AG08396 (cell line): ENCODE data around the gene INPP4B.

ENCODE experiments used
- DNase-seq: peaks from one replicate; pipeline ENCODE4 v3.0.0; 2012; ENCODE audit warnings: low spot score, mixed read lengths

Gene INPP4B

DNA sequence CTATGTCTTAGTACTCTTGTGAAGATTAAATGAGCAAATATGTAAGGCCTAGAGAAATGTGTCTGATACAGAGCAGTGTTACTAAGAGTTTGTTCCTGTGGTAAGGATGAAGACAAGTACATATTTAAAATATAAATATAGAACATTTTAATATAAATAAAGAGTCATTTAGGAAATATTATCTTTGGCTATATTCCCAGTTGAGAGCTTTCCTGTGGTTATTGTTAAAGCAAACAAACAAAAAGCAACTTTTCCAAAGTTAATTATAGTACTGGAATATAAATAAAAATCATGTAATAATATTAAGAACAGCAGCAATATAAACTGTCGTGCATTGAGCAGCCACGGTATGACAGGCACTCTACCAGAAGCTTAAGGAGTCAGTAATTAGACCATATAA, 472.5 kb downstream of the INPP4B start:
- no peak for DNase-seq

DNA sequence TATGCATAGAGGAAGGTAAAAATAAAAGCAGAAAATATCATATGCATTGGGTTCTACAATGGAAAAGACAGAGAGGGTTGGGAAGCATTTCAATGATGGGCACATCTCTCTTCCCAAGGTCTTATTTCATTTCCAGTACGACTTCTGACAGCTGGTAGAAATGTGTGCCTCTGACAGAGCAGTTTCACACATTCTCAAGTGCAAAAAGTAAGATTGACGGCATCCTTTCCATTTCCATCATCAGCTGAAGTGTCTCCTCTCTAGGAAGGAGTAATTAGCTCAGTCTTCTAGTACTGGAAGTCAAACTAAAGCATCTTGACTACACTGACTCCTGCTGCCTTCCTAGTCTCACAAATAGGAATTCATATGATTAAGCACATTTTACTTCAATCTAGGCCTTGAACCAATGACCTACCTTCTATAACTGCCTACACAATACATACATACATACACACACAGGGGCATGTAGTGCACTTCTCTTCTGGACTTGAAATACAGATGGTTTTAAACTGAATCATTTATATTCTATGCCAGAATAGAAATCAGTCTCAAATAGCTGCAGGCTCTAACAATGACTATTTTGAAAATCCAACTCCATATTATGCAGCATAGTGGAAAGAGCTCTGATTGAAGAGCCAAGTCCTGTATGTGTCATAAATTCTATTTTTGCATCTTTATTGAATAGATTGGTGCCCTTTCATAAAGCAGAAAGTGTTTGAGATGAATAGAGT, 473.4 kb downstream of the INPP4B start:
- DNase-seq, result no peak

DNA sequence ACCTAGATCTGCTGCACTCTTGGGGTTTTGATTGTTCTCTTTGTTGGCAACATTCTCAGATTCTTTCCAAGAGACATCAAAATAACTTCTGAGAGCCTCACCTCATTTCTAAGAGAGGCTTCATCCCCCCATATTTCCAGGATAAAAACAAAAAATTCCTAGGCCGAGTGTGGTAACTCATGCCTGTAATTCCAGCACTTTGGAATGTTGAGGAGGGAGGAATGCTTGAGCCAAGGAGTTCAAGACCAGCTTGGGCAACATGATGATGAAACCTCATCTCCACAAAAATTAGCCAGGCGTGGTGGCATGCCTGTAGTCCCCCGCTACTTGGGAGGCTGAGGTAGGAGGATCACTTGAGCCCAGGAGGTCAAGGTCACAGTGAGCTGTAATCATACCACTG, 477.0 kb downstream of the INPP4B start:
- no peak for DNase-seq

DNA sequence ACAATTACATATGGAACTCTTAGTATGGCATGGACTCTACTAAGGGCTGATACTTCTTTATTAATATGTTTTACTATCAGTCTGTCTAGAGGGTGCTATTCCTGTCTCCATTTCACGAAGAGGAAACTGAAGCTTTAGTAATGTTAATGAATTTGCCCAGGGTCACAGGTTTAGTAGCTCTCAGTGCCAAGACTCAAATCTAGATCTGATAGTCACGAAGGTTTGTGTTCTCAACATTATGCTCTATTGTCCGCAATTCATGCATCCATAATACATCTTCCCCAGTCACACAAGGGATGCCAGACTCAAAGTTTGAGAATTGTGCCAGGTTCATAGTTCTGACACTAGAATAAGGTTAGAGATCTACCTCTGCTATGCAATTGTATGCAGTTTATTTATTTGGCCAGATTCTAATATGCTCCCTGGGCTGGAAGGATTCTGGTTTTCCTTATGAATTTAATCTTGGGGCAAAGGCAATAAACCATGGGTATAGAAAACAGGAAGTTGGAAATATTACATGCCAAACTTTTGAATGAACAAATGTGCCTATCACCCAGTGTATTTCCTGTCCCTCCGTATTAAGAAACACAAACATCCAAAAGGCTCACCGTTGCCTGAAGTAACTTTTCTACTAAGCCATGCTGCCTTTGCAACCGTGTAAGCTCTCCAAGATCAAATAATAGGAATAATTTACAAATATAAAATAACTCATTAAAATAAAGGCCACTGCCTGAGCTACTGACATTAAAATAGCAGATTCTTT, 478.5 kb downstream of the INPP4B start:
- DNase-seq, result no peak

DNA sequence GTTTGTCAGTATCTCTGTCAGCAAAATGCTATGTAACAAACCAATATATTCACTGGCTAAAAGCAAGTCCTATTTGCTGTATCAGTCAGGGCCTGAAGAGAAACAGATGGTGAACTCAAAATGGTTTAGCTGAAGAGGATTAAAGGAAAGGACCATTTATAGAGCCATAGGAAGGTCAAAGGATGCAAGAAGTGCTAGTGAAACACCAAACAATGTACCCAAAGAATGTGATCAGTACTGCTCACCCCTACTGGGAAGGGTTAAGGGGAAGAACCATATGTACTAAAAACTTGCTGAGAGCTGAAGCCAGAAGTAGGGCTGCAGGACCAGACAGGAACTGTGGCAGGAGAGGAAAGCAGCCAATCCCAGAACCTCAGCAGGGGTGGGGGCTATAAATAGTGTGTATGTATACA, 479.3 kb downstream of the INPP4B start:
- DNase-seq, result no peak

DNA sequence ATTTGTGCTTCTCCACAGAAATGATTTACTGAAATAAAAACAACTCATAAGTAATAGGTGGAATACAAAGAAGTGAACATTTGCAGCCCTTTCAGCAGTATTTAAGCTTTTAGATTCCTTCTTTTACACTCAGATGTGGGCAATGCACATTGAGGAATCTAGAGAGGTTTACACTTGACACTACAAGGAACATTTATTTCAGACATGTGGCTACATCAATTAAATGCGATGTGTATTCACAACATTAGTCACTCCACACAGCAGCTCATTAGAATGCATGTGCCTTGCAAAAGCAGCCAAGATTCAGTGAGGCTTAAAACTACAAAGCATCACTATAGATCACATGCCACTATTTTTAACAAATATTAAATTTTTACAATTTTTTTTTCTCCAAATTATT, 480.7 kb downstream of the INPP4B start:
- DNase-seq, result no peak

DNA sequence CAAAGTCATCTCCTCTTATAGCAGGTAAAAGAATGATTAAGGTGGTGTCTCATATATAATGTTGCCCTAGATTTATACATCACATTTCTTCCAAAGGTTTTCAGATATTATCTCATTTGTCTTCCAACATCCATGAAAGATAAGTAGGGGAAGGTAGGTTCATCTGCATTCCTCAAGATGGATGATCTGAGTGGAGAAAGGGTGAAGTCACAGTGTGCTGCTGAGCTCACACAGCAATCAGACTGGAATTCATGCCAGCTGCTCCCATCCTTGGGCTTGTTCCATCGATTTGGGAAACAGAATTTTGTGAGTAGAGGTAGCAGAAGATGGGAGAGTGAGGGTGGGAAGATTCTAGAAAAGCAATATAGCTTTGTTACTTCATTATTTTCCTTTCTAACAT, 482.4 kb downstream of the INPP4B start:
- no peak for DNase-seq

DNA sequence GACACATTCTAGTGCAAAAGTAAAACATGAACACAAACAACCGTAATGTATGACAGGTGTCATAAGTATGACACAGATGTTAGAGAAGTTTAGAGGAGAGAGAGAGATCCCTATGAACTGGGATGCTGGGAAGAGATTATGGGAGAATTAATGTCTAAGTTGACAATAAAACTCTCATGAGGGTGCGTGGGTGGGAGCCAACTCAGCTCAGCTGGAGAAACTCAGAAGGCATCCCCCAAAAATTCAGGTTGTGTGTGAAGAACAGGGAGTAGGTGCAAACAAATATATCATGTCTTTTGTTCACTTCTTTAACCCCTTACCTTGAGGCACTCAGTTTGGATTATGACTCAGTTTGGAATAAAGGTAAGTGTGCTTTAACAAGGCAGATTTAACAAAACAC, 484.1 kb downstream of the INPP4B start:
- no peak for DNase-seq

DNA sequence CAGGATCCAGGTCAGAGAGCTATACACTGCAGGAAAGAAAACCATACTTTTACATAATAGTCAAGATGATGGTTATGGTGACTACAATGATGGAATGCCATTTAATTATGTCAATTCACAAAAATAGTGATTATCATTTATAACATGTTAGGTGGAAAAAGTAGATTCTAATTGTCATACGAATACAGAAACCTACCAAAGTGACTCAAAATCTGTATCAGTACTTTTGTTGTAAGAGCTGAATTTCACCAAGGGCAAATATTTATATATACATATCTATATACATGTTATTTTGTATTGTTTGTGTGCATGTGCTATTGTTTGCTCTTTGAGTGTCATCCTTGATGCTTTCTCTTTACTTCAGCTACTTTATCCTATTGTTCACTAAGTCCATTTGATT, 485.4 kb downstream of the INPP4B start:
- DNase-seq, result no peak

DNA sequence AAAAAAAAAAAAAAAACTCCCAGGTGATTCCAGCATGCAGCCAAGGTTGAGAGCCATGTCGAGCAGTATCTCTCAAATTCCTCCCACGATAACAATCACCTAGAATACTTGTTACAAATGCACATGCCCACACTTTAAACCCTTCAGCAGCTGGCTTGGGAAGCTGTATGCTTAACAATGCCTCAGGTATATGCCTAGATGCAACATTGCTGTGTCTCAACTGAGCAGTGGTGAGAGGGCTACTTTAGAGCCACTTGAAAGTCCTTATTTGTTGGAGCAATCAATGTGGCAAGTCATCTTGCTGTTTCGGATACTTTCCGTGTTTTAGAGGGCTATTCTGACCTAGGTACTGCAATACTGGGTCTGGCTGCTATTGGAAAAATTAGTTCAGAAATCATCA, 487.4 kb downstream of the INPP4B start:
- DNase-seq, result no peak

DNA sequence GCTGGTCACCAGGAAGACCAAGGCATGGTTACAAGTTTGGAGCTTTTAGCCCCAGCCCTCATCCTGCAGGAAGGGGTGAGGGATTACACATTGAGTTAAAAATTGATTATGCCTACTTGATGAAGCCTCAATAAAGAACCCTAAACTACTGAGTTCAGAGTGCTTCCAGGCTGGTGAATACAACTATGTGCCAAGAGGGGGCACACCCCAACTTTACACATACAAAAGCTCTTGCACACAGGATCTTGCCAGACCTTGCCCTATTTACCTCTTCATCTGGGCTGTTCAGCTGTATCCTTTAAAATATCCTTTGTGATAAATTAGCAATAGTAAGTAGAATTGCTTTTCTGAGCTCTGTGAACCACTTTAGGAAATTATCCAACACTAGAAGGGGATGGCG, 489.3 kb downstream of the INPP4B start:
- no peak for DNase-seq

DNA sequence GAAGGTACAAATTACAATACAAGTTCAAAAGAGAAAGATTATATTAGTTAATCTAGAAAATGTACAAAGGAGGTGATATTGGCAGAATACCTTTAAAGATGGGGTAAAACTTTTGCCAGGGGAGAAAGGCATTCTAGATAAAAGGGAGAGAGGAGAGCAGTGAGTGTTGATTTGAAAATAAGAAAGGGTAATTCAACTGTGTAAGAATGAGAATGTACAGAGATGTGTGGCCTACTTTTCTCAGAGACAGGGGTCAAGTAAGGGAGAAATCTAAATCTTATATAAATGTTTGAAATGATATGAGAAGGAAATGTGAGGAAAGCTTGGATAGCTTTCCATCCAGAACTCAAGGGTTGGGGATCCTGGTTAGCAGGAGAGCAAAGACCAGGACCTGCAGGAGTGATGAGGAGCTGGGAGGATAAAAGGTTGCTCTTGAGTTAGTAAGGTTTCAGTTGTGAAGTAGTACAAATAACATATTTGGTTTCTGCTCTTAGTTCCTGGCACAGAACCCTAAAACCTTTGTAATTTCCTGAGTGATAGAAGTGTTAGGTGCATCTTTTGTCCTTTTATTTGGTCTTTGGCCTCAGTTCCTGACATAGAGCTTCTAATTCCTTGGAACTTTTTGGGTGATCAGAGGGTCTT, 489.9 kb downstream of the INPP4B start:
- DNase-seq, result no peak

DNA sequence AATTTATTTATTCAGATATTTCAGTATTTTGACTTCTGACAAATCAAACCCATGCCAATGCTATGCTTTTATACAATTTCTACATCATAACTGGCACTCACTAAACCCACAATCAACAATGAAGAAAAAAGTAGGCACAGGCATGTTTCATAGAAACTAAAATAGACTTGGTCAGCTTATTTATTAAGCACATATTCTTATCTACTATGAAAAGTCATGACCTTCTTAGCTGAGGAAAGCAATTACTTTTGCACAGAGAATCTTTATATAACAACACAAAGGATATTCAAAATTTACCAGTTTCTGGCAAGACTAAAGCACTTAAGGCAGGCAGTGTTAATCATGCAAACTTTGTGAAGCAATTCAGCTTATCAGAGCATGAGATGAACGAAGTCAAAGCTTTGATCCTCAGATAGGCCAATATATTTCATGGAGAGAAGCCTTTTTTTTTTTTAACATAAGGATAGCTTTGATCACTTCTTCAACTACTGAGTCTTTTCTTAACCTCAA, 490.6 kb downstream of the INPP4B start:
- DNase-seq, result no peak

DNA sequence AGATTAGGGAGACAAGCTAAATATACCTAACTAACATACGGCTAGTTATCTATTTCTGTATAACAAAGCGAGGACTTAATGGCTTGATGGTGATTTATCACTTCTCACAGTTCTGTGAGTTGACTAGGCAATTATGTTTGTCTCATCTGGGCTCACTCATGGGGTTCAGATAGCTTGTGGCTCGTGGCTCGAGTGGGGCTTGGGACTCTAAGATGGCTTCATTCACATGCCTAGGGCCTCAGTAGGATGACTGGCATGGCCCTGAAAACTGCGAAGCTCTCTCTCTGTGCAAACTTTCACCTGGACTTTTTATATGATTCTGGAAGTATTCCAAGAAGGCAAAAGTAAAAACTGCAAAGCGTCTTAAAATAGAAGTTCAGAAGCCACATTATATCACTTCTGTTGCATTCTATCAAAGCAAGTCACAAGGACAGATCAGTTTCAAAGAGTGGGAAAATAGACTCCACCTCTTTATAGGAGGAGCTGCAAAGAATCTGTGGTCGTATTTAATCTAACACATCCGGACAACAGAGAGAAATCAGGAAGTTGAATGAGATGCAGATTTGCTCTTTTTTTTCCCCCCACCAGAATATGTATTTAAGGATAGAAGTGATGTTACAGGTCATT, 491.2 kb downstream of the INPP4B start:
- no peak for DNase-seq

DNA sequence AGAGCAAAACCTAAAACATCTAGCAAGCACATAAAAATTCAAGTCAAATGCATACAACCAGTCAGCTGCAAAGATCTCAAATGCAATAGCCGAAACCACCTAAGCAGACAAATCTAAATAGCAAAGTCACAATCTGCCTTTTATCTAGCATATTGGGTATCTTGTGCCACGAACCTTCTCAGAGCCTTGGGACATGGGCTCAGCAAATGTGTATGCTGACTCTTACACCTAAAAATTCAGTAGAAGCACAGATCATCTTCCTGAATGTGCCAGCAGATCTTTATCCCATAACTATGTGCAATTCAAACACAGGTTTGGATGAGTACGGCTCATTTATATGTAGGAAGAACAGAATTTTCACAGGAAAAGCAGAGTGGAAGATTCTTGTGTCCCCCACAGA, 492.1 kb downstream of the INPP4B start:
- no peak for DNase-seq

DNA sequence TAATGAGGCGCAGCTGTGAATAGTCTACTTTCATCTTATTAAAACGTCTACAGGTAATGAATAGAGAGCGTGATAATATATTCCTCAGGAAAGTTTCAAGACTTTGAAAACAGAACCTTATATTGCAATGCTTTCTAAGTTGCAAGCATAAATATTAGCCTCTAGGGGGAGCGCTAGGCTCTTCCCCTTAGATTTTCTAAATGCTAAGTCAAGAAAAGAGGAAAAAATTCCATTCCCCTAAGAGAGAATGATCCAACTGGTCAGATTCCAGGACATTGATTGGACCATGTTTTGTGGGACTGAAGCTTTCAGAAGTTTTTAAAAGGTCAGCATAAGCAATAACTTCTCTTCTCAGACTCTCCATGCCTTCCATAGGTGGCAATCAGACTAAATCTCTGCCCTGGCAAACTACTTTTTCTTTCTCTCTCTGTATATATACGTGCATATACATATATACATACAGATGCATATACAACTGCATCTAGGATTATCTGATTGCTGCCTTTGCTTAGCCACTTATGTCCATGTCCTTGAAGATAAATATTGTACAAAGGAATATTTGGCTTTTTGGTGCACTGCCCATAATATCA, 492.9 kb downstream of the INPP4B start:
- peak; percentile 14 for DNase-seq

DNA sequence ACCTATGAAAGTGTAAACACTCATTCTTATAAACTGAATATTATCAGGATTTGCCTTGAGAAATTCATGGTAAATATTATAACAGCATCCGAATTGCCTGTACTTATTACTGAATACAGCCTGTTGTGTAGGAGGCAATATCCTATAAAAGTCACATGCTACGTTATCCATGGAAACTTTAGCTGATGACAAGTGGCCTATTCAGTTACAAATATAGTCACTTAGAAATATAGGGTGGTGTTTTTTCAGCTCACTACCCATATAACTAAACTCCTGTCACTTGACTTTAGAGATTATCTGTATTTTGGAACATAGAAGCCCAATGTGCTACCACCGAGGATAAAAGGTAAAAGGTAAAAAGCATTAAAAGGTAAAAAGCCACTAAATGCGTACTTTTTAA, 493.4 kb downstream of the INPP4B start:
- no peak for DNase-seq

DNA sequence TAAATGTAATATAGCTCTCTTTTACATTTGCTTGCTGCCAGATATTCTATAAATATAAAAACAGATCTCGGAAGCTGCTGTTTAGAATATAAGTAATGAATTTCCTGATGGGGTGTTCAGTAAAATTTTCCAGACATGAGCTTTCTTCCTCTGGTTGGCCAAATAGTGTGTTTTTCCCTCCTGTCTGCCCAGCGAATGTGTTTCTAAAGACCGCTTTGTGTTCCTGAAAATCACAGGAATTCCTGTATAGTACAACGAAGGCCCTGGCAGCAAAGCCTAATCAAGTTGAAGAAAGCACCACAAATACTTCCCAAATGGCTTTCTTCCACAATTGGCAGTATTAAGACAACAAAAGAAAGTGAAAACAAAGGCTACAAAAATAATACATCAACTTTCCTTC, 494.1 kb downstream of the INPP4B start:
- DNase-seq, result no peak

DNA sequence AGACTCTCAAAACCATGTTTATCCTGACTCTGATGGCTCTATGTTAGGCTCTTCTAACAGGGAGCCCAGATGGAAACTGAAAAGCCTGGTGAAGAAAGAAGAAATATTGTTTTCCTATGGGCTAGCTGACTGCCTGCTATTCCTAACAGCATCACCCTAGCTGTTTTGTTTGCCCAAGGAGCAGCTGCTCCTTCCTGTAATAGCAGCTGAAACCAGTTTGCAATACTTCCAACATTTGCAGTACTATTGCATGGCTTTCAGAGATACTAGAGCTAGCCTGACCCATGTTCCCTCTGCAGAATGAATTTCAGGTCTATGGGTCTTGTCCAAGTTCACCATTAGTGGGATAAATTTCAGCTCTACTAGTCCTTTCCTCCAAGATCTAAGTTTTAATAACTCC, 495.2 kb downstream of the INPP4B start:
- peak; percentile 12 for DNase-seq

DNA sequence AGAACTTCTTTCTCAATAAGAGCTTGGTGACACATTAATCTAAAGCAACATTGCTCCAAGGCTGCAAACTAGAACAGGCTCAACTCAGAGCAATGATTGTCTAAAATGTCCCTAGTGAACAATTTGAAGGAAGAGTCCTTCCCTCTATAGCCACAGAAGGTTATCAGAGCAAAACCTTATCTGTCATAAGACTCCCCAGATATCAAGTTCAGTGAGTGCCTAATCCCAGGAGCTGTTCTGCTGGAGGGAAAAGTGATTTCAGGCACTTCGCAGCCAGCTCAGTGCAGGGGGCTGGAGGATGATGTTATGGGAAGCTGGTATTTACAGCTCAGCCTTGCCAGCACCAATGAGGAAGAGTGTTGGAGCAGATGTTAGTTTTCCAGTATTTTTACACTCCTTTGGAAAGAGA, 497.5 kb downstream of the INPP4B start:
- DNase-seq, result no peak

DNA sequence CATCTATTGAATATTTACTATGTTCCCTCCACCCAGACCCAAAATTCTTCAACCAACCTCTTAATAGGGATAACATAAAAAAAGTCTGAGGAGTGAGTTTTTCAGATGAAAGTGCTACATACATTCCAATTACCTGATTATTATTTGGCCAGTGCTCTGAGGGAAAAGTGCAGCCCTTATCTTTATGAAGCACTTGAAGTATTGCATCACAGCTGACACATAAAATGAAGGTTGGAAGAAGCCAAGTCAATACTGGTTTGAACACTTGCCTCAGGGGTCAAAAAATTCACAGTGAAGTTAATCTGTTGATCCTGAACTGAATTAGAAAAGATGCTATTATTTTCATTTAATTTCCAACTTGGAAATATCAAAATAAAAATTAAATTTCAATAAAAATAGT, 498.9 kb downstream of the INPP4B start:
- DNase-seq, result no peak

DNA sequence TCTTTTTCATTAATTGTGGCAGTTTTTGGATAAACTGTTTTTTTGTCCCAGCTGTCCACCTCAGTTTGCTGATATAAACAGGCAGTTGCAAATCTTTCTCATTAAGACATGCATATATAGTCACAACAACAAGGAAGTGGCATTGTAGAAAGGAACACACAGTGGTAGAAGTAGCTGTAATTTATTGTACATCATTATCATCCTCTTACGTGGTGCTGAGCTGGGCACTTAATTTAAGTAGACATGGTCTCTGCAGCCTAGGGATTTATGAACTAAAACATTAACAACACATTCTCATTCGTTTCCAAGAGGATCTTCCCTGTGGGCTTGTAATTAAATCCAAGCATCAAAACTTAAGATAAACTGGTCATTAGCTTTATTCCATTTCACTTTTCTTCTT, 500.2 kb downstream of the INPP4B start:
- DNase-seq, result no peak
